ENCODE measurements around the gene SPATS1.

DNA sequence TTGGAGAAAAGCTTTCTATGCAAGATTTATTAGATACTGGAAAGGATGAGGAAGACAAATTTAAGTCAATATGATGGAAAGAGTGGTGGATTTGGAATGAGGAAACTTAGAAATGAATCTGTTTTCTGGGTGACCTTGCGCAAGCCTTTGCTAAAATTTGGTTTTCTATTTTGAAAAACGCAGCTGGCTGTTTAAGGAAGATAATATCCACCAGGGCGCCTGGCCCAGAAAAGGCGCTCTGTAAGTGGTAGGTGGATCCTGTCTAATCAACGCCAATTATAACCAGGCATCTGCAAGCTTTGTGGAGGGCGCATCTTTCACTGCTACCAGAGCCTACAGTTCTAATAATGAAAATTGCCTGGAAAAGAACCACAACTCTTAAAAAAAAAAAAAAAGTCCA lies 398 bp upstream of the SPATS1 start:
- TF ChIP-seq, protein P1, sequence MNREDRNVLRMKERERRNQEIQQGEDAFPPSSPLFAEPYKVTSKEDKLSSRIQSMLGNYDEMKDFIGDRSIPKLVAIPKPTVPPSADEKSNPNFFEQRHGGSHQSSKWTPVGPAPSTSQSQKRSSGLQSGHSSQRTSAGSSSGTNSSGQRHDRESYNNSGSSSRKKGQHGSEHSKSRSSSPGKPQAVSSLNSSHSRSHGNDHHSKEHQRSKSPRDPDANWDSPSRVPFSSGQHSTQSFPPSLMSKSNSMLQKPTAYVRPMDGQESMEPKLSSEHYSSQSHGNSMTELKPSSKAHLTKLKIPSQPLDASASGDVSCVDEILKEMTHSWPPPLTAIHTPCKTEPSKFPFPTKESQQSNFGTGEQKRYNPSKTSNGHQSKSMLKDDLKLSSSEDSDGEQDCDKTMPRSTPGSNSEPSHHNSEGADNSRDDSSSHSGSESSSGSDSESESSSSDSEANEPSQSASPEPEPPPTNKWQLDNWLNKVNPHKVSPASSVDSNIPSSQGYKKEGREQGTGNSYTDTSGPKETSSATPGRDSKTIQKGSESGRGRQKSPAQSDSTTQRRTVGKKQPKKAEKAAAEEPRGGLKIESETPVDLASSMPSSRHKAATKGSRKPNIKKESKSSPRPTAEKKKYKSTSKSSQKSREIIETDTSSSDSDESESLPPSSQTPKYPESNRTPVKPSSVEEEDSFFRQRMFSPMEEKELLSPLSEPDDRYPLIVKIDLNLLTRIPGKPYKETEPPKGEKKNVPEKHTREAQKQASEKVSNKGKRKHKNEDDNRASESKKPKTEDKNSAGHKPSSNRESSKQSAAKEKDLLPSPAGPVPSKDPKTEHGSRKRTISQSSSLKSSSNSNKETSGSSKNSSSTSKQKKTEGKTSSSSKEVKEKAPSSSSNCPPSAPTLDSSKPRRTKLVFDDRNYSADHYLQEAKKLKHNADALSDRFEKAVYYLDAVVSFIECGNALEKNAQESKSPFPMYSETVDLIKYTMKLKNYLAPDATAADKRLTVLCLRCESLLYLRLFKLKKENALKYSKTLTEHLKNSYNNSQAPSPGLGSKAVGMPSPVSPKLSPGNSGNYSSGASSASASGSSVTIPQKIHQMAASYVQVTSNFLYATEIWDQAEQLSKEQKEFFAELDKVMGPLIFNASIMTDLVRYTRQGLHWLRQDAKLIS (CRISPR knock-in tag; IDR thresholded peaks at IDR 0.05) = no peak
- TF ChIP-seq TBL1XR1 (IDR thresholded peaks at IDR 0.05; ENCODE audit: borderline replicate concordance, low read length, partially characterized antibody) (no peak), ZNF335 (CRISPR knock-in tag; IDR thresholded peaks at IDR 0.05) (no peak), RFX1 (IDR thresholded peaks at IDR 0.05) (no peak), ZFP36L1 (CRISPR knock-in tag; IDR thresholded peaks at IDR 0.05) (no peak), HNRNPH1 (optimal IDR thresholded peaks at IDR 0.05; ENCODE audit: low read depth, low read length) (no peak), MIXL1 (CRISPR knock-in tag; IDR thresholded peaks at IDR 0.05) (no peak), TGIF2 (CRISPR knock-in tag; IDR thresholded peaks at IDR 0.05) (no peak)
- TF ChIP-seq, protein P2, sequence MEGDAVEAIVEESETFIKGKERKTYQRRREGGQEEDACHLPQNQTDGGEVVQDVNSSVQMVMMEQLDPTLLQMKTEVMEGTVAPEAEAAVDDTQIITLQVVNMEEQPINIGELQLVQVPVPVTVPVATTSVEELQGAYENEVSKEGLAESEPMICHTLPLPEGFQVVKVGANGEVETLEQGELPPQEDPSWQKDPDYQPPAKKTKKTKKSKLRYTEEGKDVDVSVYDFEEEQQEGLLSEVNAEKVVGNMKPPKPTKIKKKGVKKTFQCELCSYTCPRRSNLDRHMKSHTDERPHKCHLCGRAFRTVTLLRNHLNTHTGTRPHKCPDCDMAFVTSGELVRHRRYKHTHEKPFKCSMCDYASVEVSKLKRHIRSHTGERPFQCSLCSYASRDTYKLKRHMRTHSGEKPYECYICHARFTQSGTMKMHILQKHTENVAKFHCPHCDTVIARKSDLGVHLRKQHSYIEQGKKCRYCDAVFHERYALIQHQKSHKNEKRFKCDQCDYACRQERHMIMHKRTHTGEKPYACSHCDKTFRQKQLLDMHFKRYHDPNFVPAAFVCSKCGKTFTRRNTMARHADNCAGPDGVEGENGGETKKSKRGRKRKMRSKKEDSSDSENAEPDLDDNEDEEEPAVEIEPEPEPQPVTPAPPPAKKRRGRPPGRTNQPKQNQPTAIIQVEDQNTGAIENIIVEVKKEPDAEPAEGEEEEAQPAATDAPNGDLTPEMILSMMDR (CRISPR knock-in tag; IDR thresholded peaks at IDR 0.05) = no peak
- TF ChIP-seq, protein P3, sequence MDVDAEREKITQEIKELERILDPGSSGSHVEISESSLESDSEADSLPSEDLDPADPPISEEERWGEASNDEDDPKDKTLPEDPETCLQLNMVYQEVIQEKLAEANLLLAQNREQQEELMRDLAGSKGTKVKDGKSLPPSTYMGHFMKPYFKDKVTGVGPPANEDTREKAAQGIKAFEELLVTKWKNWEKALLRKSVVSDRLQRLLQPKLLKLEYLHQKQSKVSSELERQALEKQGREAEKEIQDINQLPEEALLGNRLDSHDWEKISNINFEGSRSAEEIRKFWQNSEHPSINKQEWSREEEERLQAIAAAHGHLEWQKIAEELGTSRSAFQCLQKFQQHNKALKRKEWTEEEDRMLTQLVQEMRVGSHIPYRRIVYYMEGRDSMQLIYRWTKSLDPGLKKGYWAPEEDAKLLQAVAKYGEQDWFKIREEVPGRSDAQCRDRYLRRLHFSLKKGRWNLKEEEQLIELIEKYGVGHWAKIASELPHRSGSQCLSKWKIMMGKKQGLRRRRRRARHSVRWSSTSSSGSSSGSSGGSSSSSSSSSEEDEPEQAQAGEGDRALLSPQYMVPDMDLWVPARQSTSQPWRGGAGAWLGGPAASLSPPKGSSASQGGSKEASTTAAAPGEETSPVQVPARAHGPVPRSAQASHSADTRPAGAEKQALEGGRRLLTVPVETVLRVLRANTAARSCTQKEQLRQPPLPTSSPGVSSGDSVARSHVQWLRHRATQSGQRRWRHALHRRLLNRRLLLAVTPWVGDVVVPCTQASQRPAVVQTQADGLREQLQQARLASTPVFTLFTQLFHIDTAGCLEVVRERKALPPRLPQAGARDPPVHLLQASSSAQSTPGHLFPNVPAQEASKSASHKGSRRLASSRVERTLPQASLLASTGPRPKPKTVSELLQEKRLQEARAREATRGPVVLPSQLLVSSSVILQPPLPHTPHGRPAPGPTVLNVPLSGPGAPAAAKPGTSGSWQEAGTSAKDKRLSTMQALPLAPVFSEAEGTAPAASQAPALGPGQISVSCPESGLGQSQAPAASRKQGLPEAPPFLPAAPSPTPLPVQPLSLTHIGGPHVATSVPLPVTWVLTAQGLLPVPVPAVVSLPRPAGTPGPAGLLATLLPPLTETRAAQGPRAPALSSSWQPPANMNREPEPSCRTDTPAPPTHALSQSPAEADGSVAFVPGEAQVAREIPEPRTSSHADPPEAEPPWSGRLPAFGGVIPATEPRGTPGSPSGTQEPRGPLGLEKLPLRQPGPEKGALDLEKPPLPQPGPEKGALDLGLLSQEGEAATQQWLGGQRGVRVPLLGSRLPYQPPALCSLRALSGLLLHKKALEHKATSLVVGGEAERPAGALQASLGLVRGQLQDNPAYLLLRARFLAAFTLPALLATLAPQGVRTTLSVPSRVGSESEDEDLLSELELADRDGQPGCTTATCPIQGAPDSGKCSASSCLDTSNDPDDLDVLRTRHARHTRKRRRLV (CRISPR knock-in tag; IDR thresholded peaks at IDR 0.05) = no peak
- TF ChIP-seq, protein P4, sequence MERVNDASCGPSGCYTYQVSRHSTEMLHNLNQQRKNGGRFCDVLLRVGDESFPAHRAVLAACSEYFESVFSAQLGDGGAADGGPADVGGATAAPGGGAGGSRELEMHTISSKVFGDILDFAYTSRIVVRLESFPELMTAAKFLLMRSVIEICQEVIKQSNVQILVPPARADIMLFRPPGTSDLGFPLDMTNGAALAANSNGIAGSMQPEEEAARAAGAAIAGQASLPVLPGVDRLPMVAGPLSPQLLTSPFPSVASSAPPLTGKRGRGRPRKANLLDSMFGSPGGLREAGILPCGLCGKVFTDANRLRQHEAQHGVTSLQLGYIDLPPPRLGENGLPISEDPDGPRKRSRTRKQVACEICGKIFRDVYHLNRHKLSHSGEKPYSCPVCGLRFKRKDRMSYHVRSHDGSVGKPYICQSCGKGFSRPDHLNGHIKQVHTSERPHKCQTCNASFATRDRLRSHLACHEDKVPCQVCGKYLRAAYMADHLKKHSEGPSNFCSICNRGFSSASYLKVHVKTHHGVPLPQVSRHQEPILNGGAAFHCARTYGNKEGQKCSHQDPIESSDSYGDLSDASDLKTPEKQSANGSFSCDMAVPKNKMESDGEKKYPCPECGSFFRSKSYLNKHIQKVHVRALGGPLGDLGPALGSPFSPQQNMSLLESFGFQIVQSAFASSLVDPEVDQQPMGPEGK (CRISPR knock-in tag; IDR thresholded peaks at IDR 0.05) = no peak
- TF ChIP-seq, protein P5, sequence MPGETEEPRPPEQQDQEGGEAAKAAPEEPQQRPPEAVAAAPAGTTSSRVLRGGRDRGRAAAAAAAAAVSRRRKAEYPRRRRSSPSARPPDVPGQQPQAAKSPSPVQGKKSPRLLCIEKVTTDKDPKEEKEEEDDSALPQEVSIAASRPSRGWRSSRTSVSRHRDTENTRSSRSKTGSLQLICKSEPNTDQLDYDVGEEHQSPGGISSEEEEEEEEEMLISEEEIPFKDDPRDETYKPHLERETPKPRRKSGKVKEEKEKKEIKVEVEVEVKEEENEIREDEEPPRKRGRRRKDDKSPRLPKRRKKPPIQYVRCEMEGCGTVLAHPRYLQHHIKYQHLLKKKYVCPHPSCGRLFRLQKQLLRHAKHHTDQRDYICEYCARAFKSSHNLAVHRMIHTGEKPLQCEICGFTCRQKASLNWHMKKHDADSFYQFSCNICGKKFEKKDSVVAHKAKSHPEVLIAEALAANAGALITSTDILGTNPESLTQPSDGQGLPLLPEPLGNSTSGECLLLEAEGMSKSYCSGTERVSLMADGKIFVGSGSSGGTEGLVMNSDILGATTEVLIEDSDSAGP (CRISPR knock-in tag; IDR thresholded peaks at IDR 0.05; ENCODE audit: borderline replicate concordance) = no peak

All from HepG2 (cell line).